Peyer's patch (tissue), 4 donors: ENCODE measurements around the gene PPFIA1. TPM values are rescaled to one million over a fixed set of nuclear protein-coding genes. Genes with fewer than 3 reads are reported as not detected.

Experiments
- DNase-seq, 3 donors: peaks; one replicate each; pipeline ENCODE4 v3.0.0-alpha.2; 2017 to 2019
- H3K27ac ChIP-seq, 4 donors: fragments of 200-600 bp; sonication (generic); one replicate each; pipeline ENCODE4 v1.5.1; 2016 to 2019
- H3K27me3 ChIP-seq, 2 donors: fragments of 200-600 bp; sonication (generic); one replicate each; pipeline ENCODE4 v1.5.1; 2019
- H3K36me3 ChIP-seq, 3 donors: fragments of 200-600 bp; sonication (generic); one replicate each; pipeline ENCODE4 v1.5.1; 2016 to 2019
- H3K4me1 ChIP-seq, 4 donors: fragments of 200-600 bp; sonication (generic); one replicate each; pipeline ENCODE4 v1.5.1; 2016 to 2019
- H3K4me3 ChIP-seq, 4 donors: fragments of 200-600 bp; sonication (generic); 1 replicate in 3 of 4; 2 replicates in 1 of 4; pipeline ENCODE4 v1.5.1; 2016 to 2019; ENCODE audit warnings: mild to moderate bottlenecking in 1 of 4
- H3K9me3 ChIP-seq, 4 donors: fragments of 200-600 bp; sonication (generic); one replicate each; pipeline ENCODE4 v1.5.1; 2016 to 2019; ENCODE audit warnings: mild to moderate bottlenecking in 1 of 4
- CTCF ChIP-seq, 6 experiments: fragments of 450-650 bp in 4 of 6; fragments of 200-600 bp in 2 of 6; sonication (generic) in 1 of 6; IDR thresholded peaks; one replicate each; pipeline ENCODE4 v1.5.1; 2017 to 2019; ENCODE audit warnings: antibody characterized with exemption in 6 of 6, mild to moderate bottlenecking in 3 of 6, moderate library complexity in 1 of 6
- POLR2A ChIP-seq, 2 donors: fragments of 450-650 bp; IDR thresholded peaks; one replicate each; pipeline ENCODE4 v1.5.1; 2017; ENCODE audit warnings: antibody characterized with exemption in 2 of 2, mild to moderate bottlenecking in 2 of 2, moderate library complexity in 2 of 2
- total RNA-seq, 4 donors: library from RNA; depleted of rRNA; stranded (reverse); fragments of >200 nt; gene quantifications; one replicate each; pipeline ENCODE4 v1.1.0, GENCODE V29; 2016

Gene PPFIA1
- total RNA-seq, 4 donors from 2014 or later = 45.5 to 111 (median 71.4) TPM

GRCh38 chr11:70414341-70415100 is 144.0 kb downstream of the PPFIA1 start:
- Histone ChIP-seq H3K27ac (no peak overlapping the region), H3K36me3 (peaks cover 0 to 98% (median 0%) of the 10 kb centered on the region in 3 donors), H3K27me3 (no peaks in the 10 kb centered on the region), H3K9me3 (no peaks in the 10 kb centered on the region), H3K4me1 (no peaks in the 10 kb centered on the region), H3K4me3 (no peak overlapping the region)
- DNase-seq = no peak
- TF ChIP-seq CTCF (IDR thresholded peaks at IDR 0.05) (no peak), POLR2A (IDR thresholded peaks at IDR 0.05) (no peak)

GRCh38 chr11:70415191-70415590 is 144.7 kb downstream of the PPFIA1 start:
- Histone ChIP-seq H3K9me3 (no peaks in the 10 kb centered on the region), H3K4me3 (no peak overlapping the region), H3K4me1 (no peaks in the 10 kb centered on the region), H3K36me3 (peaks cover 0 to 98% (median 0%) of the 10 kb centered on the region in 3 donors), H3K27ac (no peak overlapping the region), H3K27me3 (no peaks in the 10 kb centered on the region)
- no peak for DNase-seq
- TF ChIP-seq CTCF (IDR thresholded peaks at IDR 0.05) (no peak), POLR2A (IDR thresholded peaks at IDR 0.05) (no peak)

GRCh38 chr11:70415642-70416395 is 145.3 kb downstream of the PPFIA1 start:
- TF ChIP-seq CTCF (IDR thresholded peaks at IDR 0.05) = no peak
- TF ChIP-seq POLR2A (IDR thresholded peaks at IDR 0.05) = no peak
- Histone ChIP-seq H3K27ac (no peak overlapping the region), H3K9me3 (no peaks in the 10 kb centered on the region), H3K36me3 (peaks cover 0 to 98% (median 0%) of the 10 kb centered on the region in 3 donors), H3K4me3 (no peak overlapping the region), H3K4me1 (no peaks in the 10 kb centered on the region), H3K27me3 (no peaks in the 10 kb centered on the region)
- DNase-seq = no peak

GRCh38 chr11:70416881-70417280 is 146.4 kb downstream of the PPFIA1 start:
- Histone ChIP-seq H3K4me1 (no peaks in the 10 kb centered on the region), H3K9me3 (no peaks in the 10 kb centered on the region), H3K36me3 (peaks cover 0 to 96% (median 0%) of the 10 kb centered on the region in 3 donors), H3K4me3 (no peak overlapping the region), H3K27ac (no peak overlapping the region), H3K27me3 (no peaks in the 10 kb centered on the region)
- TF ChIP-seq CTCF (IDR thresholded peaks at IDR 0.05) = no peak
- TF ChIP-seq POLR2A (IDR thresholded peaks at IDR 0.05) = no peak
- no peak for DNase-seq

GRCh38 chr11:70418130-70418529 is 147.6 kb downstream of the PPFIA1 start:
- Histone ChIP-seq H3K4me3 (no peak overlapping the region), H3K27me3 (no peaks in the 10 kb centered on the region), H3K9me3 (no peaks in the 10 kb centered on the region), H3K36me3 (peaks cover 0 to 95% (median 0%) of the 10 kb centered on the region in 3 donors), H3K4me1 (no peaks in the 10 kb centered on the region), H3K27ac (no peak overlapping the region)
- TF ChIP-seq POLR2A (IDR thresholded peaks at IDR 0.05) (no peak), CTCF (IDR thresholded peaks at IDR 0.05) (no peak)
- no peak for DNase-seq
